NCI-H1694 (cell line): ENCODE results near the gene SOBP.
"Not testable (repeated sequence)": the region's sequence is repeated elsewhere in the genome, so short reads cannot be mapped to it uniquely, and the experiment has no call there.

Experiments used
- DNase-seq: peaks from one replicate; lab custom pipeline; 2025; lab: John Stamatoyannopoulos, UW

Gene SOBP

GRCh38 chr6:107488174-107488874, 1.6 kb upstream of the SOBP start:
- no peak for DNase-seq

DNA sequence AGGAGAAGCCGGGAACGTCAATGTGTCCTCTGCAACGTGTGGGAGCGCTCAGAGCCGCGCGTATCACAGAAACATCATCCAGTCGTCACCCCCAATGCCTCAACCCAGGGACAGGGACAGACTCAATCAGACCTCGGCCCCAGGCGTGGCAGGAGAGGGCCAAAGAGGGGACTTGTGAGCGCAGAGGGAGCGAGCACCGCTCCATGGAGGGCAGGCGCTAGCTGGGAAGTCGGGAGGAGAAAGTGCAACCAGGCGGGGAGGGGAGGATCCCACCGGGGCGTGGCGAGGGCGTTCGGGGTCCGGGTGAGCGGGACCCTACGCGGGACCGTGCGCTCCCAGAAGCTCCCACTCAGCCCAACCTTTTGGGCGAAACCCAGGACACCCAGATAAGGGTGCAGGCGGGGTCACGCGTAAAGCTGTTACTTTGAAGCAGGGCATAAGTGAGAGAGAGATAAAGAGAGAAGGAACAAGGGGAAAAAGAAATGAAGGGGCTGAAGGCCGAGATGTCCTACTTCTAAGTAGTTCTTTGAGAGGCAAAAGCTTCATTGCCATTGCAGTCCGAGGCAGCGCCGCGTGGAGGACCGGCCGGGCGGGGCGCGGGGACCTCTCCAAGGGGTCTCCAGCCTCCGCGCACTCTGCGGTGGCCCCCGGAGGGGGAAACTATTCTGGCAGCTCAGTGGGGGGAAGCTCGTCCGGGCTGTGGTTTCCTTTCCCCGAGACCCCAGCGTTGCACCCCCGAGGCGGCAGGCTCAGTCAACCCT, 862 bp upstream of the SOBP start:
- peak; percentile 30 for DNase-seq

DNA sequence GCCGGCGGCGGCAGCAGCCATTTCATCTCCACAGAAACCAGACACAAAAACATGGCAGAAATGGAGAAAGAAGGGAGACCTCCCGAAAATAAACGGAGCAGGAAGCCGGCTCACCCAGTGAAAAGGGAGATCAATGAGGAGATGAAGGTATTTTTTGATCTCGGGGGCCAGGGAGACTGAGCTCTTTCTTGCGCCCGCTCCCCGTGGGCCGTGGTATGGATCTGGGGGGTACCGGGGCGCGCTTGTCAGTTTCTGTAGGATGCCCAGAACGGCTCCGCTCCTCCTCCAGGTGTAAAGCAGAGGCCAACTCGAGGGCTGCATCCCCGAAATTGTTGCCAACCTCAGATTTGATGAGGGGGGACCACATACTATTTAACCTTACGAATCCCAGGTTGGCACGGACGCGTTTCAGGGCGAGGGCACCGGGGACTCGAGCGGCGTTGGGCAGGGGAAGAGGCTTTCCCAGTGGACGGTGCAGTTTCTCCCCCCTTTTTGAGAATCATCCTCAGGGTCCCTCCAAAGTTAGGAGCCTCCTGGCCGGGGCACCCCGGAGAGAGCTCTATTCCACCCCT, 735 bp downstream of the SOBP start:
- DNase-seq: no peak

DNA sequence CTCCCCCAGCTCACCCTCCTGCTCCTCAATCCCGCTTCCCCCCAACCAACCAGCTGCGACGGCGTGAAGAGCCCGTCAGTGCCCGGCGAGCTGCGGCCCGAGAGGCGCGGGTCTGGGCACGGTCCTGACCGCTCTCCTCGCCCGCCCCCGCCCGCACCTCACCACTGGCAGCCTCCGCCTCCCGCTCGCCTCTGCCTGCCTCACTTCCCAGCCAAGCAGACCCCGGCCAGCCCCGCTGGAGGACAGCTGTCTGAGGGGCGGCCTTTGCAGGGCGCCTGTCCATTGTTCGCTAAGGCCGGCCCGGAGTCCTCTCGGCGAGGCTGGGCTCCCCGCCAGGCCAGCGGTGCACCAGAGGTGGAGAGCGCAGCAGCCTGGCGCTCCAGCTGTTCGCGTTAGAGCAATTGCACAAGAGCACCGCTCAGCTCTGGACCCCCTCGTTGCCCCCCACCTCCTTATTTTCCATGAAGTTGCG, 1.3 kb downstream of the SOBP start:
- no peak for DNase-seq

DNA sequence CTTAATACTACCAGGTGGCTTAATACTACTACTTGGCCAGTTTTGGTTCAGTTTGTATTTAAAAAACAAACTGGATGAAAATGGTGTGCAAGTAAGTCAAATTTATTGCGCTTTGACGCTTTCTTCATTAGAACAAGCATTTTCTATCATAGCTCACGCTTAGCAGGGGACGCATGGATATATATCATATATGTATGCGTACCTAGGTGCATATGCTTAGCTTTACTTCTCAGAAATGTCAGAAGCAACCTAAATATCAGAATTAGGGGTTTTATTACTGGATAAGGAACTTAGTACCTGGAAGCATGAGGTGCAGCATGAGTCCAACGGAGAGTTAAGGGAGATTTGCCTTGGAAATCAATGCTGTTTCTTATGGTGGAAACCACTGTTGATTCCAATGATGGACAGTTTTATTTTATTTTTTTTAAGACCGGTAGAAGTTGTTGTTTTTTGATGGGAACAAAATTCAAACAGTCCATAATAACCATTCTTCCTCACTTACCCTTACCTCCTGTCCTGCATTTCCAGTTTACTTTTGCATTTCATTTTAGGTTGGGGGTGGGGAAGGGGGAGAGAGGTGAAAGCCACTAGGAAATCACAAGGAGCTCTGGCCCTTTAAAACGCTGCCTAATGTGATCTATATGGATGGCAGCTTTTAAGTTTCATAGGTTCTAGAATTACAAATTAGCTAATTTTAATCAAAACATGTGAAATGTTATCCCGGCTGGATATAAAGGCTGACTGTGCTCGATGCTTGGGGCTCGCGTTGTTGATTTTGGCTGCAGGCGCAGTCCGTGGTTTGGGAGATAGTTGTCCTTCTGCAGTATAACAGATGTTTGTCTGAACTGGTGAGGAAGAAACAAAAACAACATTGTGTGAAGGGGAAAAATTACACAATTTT, 2.1 kb downstream of the SOBP start:
- no peak for DNase-seq

DNA sequence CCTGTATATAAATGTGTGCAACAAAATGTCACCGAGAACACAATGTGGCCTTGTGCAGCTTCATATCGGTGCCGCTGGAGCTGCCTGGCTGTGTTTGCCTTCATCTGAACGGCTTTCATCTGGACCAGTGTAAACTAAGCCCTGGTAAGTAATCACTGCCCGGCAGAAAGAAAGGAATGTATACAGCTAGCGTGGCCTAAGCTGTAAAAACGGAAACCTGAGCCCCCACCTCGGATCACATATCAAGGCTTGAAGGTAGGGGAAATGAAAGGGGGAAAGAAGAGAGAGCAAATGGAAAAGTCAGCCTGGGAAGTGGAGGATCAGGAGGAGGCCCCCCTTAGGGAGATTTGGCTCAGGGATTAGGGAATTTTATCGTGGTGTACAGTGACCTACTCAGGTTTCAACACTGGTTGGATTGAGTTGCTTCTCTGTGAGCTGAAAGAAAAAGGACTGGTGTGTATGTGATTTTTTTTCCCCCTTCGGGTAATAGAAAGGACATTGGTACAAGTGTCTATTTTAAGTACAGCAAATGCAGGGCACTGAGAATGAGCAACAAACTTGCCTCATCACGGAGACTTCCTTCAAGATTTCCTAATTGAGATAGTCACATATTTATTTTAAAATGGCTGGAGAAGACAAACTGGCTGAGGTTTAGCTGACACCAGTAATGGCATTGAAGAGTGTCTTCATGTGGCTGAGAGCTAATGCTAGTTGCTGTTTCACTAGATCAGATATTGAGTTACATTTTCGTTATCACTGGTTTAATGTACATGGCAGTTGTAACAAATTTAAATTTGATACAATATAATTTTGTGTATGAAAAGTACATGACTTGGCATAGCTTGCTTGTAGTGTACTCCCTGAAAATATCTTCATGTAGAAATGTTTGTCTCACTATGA, 3.5 kb downstream of the SOBP start:
- no peak for DNase-seq

- no peak for DNase-seq
Observed at GRCh38 chr6:107495196-107495643, 5.3 kb downstream of the SOBP start.

GRCh38 chr6:107495971-107496370, 6.1 kb downstream of the SOBP start:
- DNase-seq: no peak

GRCh38 chr6:107496892-107497684, 7.2 kb downstream of the SOBP start:
- DNase-seq: no peak

- no peak for DNase-seq
Observed at GRCh38 chr6:107504270-107505026, 14.5 kb downstream of the SOBP start.

GRCh38 chr6:107506145-107506544, 16.2 kb downstream of the SOBP start:
- no peak for DNase-seq

GRCh38 chr6:107509506-107509905, 19.6 kb downstream of the SOBP start:
- DNase-seq: no peak

- no peak for DNase-seq
Observed at GRCh38 chr6:107510108-107510507, 20.2 kb downstream of the SOBP start.

GRCh38 chr6:107511511-107511993, 21.6 kb downstream of the SOBP start:
- no peak for DNase-seq

DNA sequence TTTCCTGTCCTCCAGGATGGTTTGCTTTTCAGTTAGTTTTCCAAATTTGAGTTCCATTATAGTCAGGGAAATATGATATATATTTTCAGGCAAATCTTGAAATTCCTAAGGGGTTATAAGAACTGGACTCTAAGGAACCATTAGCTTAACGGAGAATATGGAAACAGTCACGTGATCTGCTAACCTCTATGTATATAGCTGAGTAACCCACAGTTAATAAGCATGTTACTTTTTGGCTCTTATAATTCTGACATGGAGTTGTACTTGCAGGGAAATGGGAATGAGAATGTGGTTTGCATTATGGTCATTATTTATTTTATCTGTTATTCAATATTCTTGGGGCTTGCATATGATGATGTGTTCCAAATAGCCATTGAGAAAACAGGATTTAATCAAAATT, 23.3 kb downstream of the SOBP start:
- no peak for DNase-seq

- no peak for DNase-seq
Observed at GRCh38 chr6:107515955-107516354, 26.0 kb downstream of the SOBP start.

- DNase-seq: no peak
Observed at GRCh38 chr6:107517274-107517673, 27.4 kb downstream of the SOBP start.

GRCh38 chr6:107519224-107519623, 29.3 kb downstream of the SOBP start:
- not testable (repeated sequence) for DNase-seq

DNA sequence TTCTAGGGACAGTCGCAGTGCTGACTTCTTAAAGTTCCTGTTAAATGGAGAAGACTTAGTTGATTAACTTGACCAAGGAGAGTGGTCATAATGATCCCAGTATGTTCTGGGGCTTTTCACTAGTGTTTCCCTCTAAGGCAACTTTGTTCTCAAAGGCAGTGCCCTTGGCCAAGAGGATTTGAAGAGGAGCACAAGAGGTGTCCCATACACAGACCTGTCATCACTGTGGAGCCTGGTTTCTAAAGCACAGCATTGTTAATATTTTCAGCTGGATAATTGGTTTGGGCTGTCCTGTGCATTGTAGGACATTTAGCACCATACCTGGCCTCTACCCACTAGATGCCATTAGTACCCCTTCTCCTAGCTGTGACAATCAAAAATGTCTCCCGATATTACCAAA, 30.8 kb downstream of the SOBP start:
- not testable (repeated sequence) for DNase-seq
